Upper lobe of right lung (tissue), 1 donor: ENCODE measurements around the gene DNAI1. TPM values are rescaled to one million over a fixed set of nuclear protein-coding genes. Genes with fewer than 3 reads are reported as not detected.

ENCODE experiments used
- ATAC-seq: fragments of 200-7000 bp; cut with Tn5 transposase; one replicate; pipeline ENCODE4 v1.9.1; 2020; ENCODE audit warnings: mild to moderate bottlenecking, moderate library complexity
- DNase-seq: peaks from one replicate; pipeline ENCODE4 v3.0.0-alpha.2; 2020
- H3K27ac ChIP-seq: fragments of 200-600 bp; one replicate; pipeline ENCODE4 v1.8.0; 2022
- H3K27me3 ChIP-seq: fragments of 200-600 bp; one replicate; pipeline ENCODE4 v1.8.0; 2022; ENCODE audit warnings: mild to moderate bottlenecking
- H3K36me3 ChIP-seq: fragments of 200-600 bp; one replicate; pipeline ENCODE4 v1.8.0; 2022
- H3K4me1 ChIP-seq: fragments of 200-600 bp; one replicate; pipeline ENCODE4 v1.8.0; 2022
- H3K4me3 ChIP-seq: fragments of 200-600 bp; one replicate; pipeline ENCODE4 v1.8.0; 2022; ENCODE audit warnings: mild to moderate bottlenecking
- H3K9me3 ChIP-seq: fragments of 200-600 bp; one replicate; pipeline ENCODE4 v1.8.0; 2022
- CTCF ChIP-seq: fragments of 200-600 bp; IDR thresholded peaks from one replicate; pipeline ENCODE4 v1.8.0; 2022; ENCODE audit warnings: antibody characterized with exemption
- intact Hi-C: fragments of 100-400 bp; cut with DNase I; formaldehyde crosslinking; loops from one replicate; pipeline ENCODE4 v1.11.0; 2022
- total RNA-seq: library from RNA; stranded (reverse); fragmentation: NEBNext Ultra II Directional; extraction: Animal tissue kit (Norgen Biotek cat#: 25700); gene quantifications from one replicate; pipeline ENCODE4 v1.2.1, GENCODE V29; 2021
- donor health status: DM: no; HTN: yes; CAD: no; lungs with severe emphysema.

Gene DNAI1
- total RNA-seq, 1 donor from 2014 or later = not detected

GRCh38 chr9:34514816-34515215 lies 56.2 kb downstream of the DNAI1 start:
- no peaks in the 10 kb centered on the region for H3K27me3 ChIP-seq
- DNase-seq (no peak), ATAC-seq (no peak)
- H3K4me1 ChIP-seq = no peaks in the 10 kb centered on the region
- H3K27ac ChIP-seq = no peak overlapping the region
- no peak overlapping the region for H3K4me3 ChIP-seq
- TF ChIP-seq CTCF = no peak
- H3K36me3 ChIP-seq = no peaks in the 10 kb centered on the region
- H3K9me3 ChIP-seq = no peaks in the 10 kb centered on the region
- intact Hi-C loops = no loop called here

- DNase-seq = no peak
- no peaks in the 10 kb centered on the region for H3K4me1 ChIP-seq
- H3K27ac ChIP-seq = no peak overlapping the region
- no peaks in the 10 kb centered on the region for H3K27me3 ChIP-seq
- no peak for ATAC-seq
- no peaks in the 10 kb centered on the region for H3K9me3 ChIP-seq
- H3K4me3 ChIP-seq = no peak overlapping the region
- TF ChIP-seq CTCF = no peak
- no peaks in the 10 kb centered on the region for H3K36me3 ChIP-seq
- intact Hi-C loops = no loop called here
These were observed 57.4 kb downstream of the DNAI1 start for GRCh38 chr9:34515959-34516358.

- TF ChIP-seq CTCF = no peak
- Histone ChIP-seq H3K36me3 (no peaks in the 10 kb centered on the region), H3K4me3 (no peak overlapping the region), H3K27me3 (no peaks in the 10 kb centered on the region), H3K4me1 (no peaks in the 10 kb centered on the region), H3K9me3 (no peaks in the 10 kb centered on the region), H3K27ac (no peak overlapping the region)
- DNase-seq (no peak), ATAC-seq (no peak)
- intact Hi-C loops = no loop called here
These were observed 58.6 kb downstream of the DNAI1 start for GRCh38 chr9:34517185-34517584.

- intact Hi-C loops = no loop called here
- no peak for ATAC-seq
- Histone ChIP-seq H3K4me3 (no peak overlapping the region), H3K36me3 (no peaks in the 10 kb centered on the region), H3K9me3 (no peaks in the 10 kb centered on the region), H3K27ac (no peak overlapping the region), H3K4me1 (no peaks in the 10 kb centered on the region), H3K27me3 (no peaks in the 10 kb centered on the region)
- no peak for TF ChIP-seq CTCF
- DNase-seq = no peak
These were observed 59.6 kb downstream of the DNAI1 start for GRCh38 chr9:34518110-34518616.

- Histone ChIP-seq H3K4me3 (no peak overlapping the region), H3K27me3 (no peaks in the 10 kb centered on the region), H3K27ac (no peak overlapping the region), H3K4me1 (no peaks in the 10 kb centered on the region), H3K9me3 (no peaks in the 10 kb centered on the region), H3K36me3 (no peaks in the 10 kb centered on the region)
- no peak for DNase-seq
- no peak for TF ChIP-seq CTCF
- intact Hi-C loops = no loop called here
- ATAC-seq = no peak
These were observed 60.3 kb downstream of the DNAI1 start for GRCh38 chr9:34518896-34519295.
